ENCODE data around the gene SLC7A14.

Gene SLC7A14

GRCh38 chr3:170608475-170608874 is 22.6 kb upstream of the SLC7A14 start:
- TF ChIP-seq CTCF (IDR thresholded peaks at IDR 0.05; ENCODE audit: low read depth, low read length) = no peak
- in situ Hi-C loops (cut with HindIII; ENCODE audit: low sequenced_read_pairs) = no loop called here
- no peak overlapping the region for H3K4me3 ChIP-seq (ENCODE audit: low read depth, low read length)
- no peak for DNase-seq (ENCODE audit: low read depth, low spot score)

DNA sequence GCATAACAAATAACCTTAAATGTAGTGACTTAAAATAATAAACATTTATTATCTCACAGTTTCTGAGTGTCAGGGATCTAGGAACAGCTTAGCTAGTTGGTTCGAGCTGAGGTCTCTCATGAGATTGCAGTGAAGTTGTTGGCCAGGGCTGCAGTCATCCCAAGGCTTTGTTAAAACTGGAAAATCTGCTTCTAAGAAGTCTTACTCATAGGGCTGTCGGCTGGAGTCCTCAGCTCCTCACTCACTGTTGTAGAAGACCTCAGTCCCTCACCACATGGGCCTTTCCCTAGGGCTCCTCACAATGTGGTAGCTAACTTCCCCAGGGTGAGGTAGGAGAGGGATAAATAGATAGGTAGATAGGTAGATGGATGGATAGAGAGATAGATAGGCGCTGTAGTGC is 20.8 kb upstream of the SLC7A14 start:
- TF ChIP-seq CTCF (IDR thresholded peaks at IDR 0.05; ENCODE audit: low read depth, low read length) = no peak
- in situ Hi-C loops (cut with HindIII; ENCODE audit: low sequenced_read_pairs) = no loop called here
- no peak for DNase-seq (ENCODE audit: low read depth, low spot score)
- no peak overlapping the region for H3K4me3 ChIP-seq (ENCODE audit: low read depth, low read length)

- in situ Hi-C loops (cut with HindIII; ENCODE audit: low sequenced_read_pairs) = no loop called here
- no peak overlapping the region for H3K4me3 ChIP-seq (ENCODE audit: low read depth, low read length)
- no peak for TF ChIP-seq CTCF (IDR thresholded peaks at IDR 0.05; ENCODE audit: low read depth, low read length)
- no peak for DNase-seq (ENCODE audit: low read depth, low spot score)
Observed at GRCh38 chr3:170605490-170605889, 19.6 kb upstream of the SLC7A14 start.

GRCh38 chr3:170603770-170604510 is 18.1 kb upstream of the SLC7A14 start:
- H3K4me3 ChIP-seq (ENCODE audit: low read depth, low read length) = no peak overlapping the region
- TF ChIP-seq CTCF (IDR thresholded peaks at IDR 0.05; ENCODE audit: low read depth, low read length) = no peak
- in situ Hi-C loops (cut with HindIII; ENCODE audit: low sequenced_read_pairs) = no loop called here
- DNase-seq (ENCODE audit: low read depth, low spot score) = no peak

- in situ Hi-C loops (cut with HindIII; ENCODE audit: low sequenced_read_pairs) = no loop called here
- DNase-seq (ENCODE audit: low read depth, low spot score) = no peak
- no peak for TF ChIP-seq CTCF (IDR thresholded peaks at IDR 0.05; ENCODE audit: low read depth, low read length)
- no peak overlapping the region for H3K4me3 ChIP-seq (ENCODE audit: low read depth, low read length)
Observed at GRCh38 chr3:170602556-170602955, 16.7 kb upstream of the SLC7A14 start.

- no peak for TF ChIP-seq CTCF (IDR thresholded peaks at IDR 0.05; ENCODE audit: low read depth, low read length)
- in situ Hi-C loops (cut with HindIII; ENCODE audit: low sequenced_read_pairs) = no loop called here
- no peak for DNase-seq (ENCODE audit: low read depth, low spot score)
- no peak overlapping the region for H3K4me3 ChIP-seq (ENCODE audit: low read depth, low read length)
Observed at GRCh38 chr3:170600005-170600624, 14.2 kb upstream of the SLC7A14 start.

Measured in astrocyte of the spinal cord (primary cell).